ENCODE measurements around the gene RNASEH2A. TPM values are rescaled to one million over a fixed set of nuclear protein-coding genes. Genes with fewer than 3 reads are reported as not detected.

The RNASEH2A gene
- total and polyA plus RNA-seq, 2 of the 13 experiments (the other 11 are each of a cell fraction or from before 2014, with no cell fraction given): 25.1 to 35.8 TPM

DNA sequence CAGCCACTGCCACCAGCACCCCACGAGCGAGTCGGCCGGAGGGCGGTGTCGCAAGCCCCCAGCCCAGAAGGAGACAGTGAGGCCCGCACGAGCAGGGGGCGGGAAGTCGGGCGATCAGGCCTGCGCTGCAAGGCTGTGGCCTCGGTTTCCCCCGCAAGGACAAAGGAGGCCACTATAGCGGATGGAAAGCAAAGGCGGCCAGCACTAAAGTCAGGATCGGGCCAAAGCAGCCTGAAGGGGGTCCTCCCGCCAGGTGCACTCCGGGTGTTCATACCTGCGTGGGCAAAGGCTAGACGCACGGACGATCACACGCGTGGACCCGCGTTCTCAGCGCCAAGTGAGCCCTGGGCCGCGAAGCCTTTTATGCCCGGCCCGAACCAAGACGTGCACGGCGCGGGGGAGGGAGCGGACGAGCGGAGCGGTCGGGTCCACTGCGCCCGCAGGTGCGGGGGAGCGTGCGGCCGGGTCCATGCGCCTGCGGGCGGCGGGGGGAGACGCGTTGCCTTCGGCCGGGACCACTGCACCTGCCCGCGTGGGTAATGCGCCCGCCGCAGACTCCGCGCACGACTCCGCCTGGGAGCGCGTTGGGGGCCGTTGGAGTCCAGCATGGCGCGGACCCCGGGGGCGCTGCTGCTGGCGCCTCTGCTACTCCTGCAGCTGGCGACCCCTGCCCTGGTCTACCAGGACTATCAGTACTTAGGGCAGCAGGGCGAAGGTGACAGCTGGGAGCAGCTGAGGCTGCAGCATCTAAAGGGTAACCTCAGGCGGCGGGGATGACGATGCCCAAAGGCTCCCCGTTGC is 4.7 kb upstream of the RNASEH2A start, which contains the start of the genes PRDX2 and THSD8 (continued):
- TF ChIP-seq HNF1B (CRISPR knock-in tag; IDR thresholded peaks at IDR 0.05) (peak; percentile 89), ZNF451 (CRISPR knock-in tag; IDR thresholded peaks at IDR 0.05) (no peak; the same call in none of the 2 replicates), ONECUT2 (CRISPR knock-in tag; IDR thresholded peaks at IDR 0.05) (no peak), ATF7-NPFF (CRISPR knock-in tag; IDR thresholded peaks at IDR 0.05; ENCODE audit: low read depth) (peak; percentile 87; the same call in 1 of the 2 replicates), ZNF615 (CRISPR knock-in tag; IDR thresholded peaks at IDR 0.05; ENCODE audit: borderline replicate concordance) (no peak; the same call in 1 of the 2 replicates), ZSCAN12 (CRISPR knock-in tag; IDR thresholded peaks at IDR 0.05) (peak; percentile 73; the same call in 1 of the 2 replicates), AHDC1 (CRISPR knock-in tag; IDR thresholded peaks at IDR 0.05; ENCODE audit: borderline replicate concordance) (peak; percentile 73; the same call in 1 of the 2 replicates), ZNF530 (CRISPR knock-in tag; IDR thresholded peaks at IDR 0.05; ENCODE audit: low read depth) (no peak), ZZZ3 (CRISPR knock-in tag; IDR thresholded peaks at IDR 0.05; ENCODE audit: borderline replicate concordance) (no peak), NCOR1 (IDR thresholded peaks at IDR 0.05; ENCODE audit: borderline replicate concordance, low read length) (no peak), ZSCAN5A (CRISPR knock-in tag; IDR thresholded peaks at IDR 0.05; ENCODE audit: borderline replicate concordance) (no peak; the same call in 1 of the 2 replicates), NFATC3 (CRISPR knock-in tag; IDR thresholded peaks at IDR 0.05) (peak; percentile 51; the same call in 1 of the 2 replicates), ETV5 (CRISPR knock-in tag; IDR thresholded peaks at IDR 0.05; ENCODE audit: borderline replicate concordance) (peak; percentile 42; the same call in 1 of the 2 replicates), SOX5 (CRISPR knock-in tag; IDR thresholded peaks at IDR 0.05; ENCODE audit: borderline replicate concordance) (0 out of 2 replicates have a peak, but pooled peaks have one; percentile 47)
- TF ChIP-seq, protein P1, sequence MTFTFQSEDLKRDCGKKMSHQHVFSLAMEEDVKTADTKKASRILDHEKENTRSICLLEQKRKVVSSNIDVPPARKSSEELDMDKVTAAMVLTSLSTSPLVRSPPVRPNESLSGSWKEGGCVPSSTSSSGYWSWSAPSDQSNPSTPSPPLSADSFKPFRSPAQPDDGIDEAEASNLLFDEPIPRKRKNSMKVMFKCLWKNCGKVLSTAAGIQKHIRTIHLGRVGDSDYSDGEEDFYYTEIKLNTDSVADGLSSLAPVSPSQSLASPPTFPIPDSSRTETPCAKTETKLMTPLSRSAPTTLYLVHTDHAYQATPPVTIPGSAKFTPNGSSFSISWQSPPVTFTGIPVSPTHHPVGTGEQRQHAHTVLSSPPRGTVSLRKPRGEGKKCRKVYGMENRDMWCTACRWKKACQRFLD (CRISPR knock-in tag; IDR thresholded peaks at IDR 0.05; ENCODE audit: borderline replicate concordance): peak; percentile 85; the same call in 1 of the 2 replicates
- TF ChIP-seq, protein P2, sequence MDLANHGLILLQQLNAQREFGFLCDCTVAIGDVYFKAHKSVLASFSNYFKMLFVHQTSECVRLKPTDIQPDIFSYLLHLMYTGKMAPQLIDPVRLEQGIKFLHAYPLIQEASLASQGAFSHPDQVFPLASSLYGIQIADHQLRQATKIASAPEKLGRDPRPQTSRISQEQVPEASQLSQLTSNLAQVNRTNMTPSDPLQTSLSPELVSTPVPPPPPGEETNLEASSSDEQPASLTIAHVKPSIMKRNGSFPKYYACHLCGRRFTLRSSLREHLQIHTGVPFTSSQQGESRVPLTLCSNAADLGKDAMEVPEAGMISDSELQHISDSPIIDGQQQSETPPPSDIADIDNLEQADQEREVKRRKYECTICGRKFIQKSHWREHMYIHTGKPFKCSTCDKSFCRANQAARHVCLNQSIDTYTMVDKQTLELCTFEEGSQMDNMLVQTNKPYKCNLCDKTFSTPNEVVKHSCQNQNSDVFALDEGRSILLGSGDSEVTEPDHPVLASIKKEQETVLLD (CRISPR knock-in tag; IDR thresholded peaks at IDR 0.05; ENCODE audit: low read depth): peak; percentile 35; the same call in 1 of the 2 replicates
